HT-29 (cell line): Measurements from ENCODE around the gene LAMA2. TPM values are rescaled to one million over a fixed set of nuclear protein-coding genes. Genes with fewer than 3 reads are reported as not detected.
"Not testable (repeated sequence)": the region's sequence is repeated elsewhere in the genome, so short reads cannot be mapped to it uniquely, and the experiment has no call there.

Source experiments
- DNase-seq: peaks from one replicate; pipeline ENCODE4 v3.0.0-alpha.2; 2015; ENCODE audit warnings: low spot score
- total RNA-seq: library from RNA; depleted of rRNA; stranded (reverse); fragments of >200 nt; shearing (Covaris generic); gene quantifications from 2 replicates; pipeline ENCODE4 v1.2.3, GENCODE V29; 2014

LAMA2 gene
- total RNA-seq, 1 experiment from 2014 or later: 0.08 TPM

- DNase-seq: no peak
Measured at GRCh38 chr6:129006724-129007514, 124.0 kb downstream of the LAMA2 start.

GRCh38 chr6:129007701-129008373 lies 124.9 kb downstream of the LAMA2 start:
- DNase-seq: no peak

GRCh38 chr6:129008591-129008990 lies 125.7 kb downstream of the LAMA2 start:
- DNase-seq: no peak

GRCh38 chr6:129009851-129010250 lies 126.9 kb downstream of the LAMA2 start:
- no peak for DNase-seq

GRCh38 chr6:129014302-129014701 lies 131.4 kb downstream of the LAMA2 start:
- no peak for DNase-seq

- DNase-seq: no peak
Measured at GRCh38 chr6:129015721-129016120, 132.8 kb downstream of the LAMA2 start.

GRCh38 chr6:129016844-129017243 lies 133.9 kb downstream of the LAMA2 start:
- DNase-seq: no peak

- no peak for DNase-seq
Measured at GRCh38 chr6:129022011-129022553, 139.1 kb downstream of the LAMA2 start.

- DNase-seq: no peak
Measured at GRCh38 chr6:129026601-129027000, 143.7 kb downstream of the LAMA2 start.

- no peak for DNase-seq
Measured at GRCh38 chr6:129029778-129030177, 146.8 kb downstream of the LAMA2 start.

- no peak for DNase-seq
Measured at GRCh38 chr6:129030215-129030614, 147.3 kb downstream of the LAMA2 start.

- DNase-seq: no peak
Measured at GRCh38 chr6:129031051-129031599, 148.2 kb downstream of the LAMA2 start.

GRCh38 chr6:129032602-129033001 lies 149.7 kb downstream of the LAMA2 start:
- DNase-seq: no peak

- DNase-seq: no peak
Measured at GRCh38 chr6:129033180-129033579, 150.2 kb downstream of the LAMA2 start.

GRCh38 chr6:129033581-129033980 lies 150.6 kb downstream of the LAMA2 start:
- DNase-seq: no peak

GRCh38 chr6:129041563-129041962 lies 158.6 kb downstream of the LAMA2 start:
- no peak for DNase-seq

- DNase-seq: no peak
Measured at GRCh38 chr6:129046526-129046925, 163.6 kb downstream of the LAMA2 start.

GRCh38 chr6:129047834-129048233 lies 164.9 kb downstream of the LAMA2 start:
- DNase-seq: no peak

GRCh38 chr6:129050086-129050485 lies 167.1 kb downstream of the LAMA2 start:
- DNase-seq: no peak

GRCh38 chr6:129053143-129053542 lies 170.2 kb downstream of the LAMA2 start:
- DNase-seq: not testable (repeated sequence)

- DNase-seq: no peak
Measured at GRCh38 chr6:129055796-129056195, 172.9 kb downstream of the LAMA2 start.

- DNase-seq: no peak
Measured at GRCh38 chr6:129059650-129060049, 176.7 kb downstream of the LAMA2 start.

GRCh38 chr6:129069006-129069405 lies 186.1 kb downstream of the LAMA2 start:
- DNase-seq: no peak
